A549 (cell line): ENCODE measurements around the gene IFT74. TPM values are rescaled to one million over a fixed set of nuclear protein-coding genes. Genes with fewer than 3 reads are reported as not detected.

Source experiments
- ATAC-seq, 2 experiments: fragments of 200-7000 bp in 1 of 2; fragments of >200 bp in 1 of 2; cut with Nextera tagmentation in 1 of 2; cut with Tn5 transposase in 1 of 2; 3 replicates each; pipeline versions ENCODE4 v1.8.0 to v1.9.1; 2018 to 2020; ENCODE audit warnings: mild to moderate bottlenecking in 1 of 2, moderate library complexity in 1 of 2
- CTCF ChIA-PET: fragments of 300-600 bp; sonication (Branson Sonifier 250); formaldehyde crosslinking; extraction: SDS; loops from one replicate; lab custom pipeline; 2021; ENCODE audit warnings: antibody characterized with exemption, inconsistent platforms; lab: Yijun Ruan, JAX
- POLR2A ChIA-PET: fragments of 350-600 bp; formaldehyde crosslinking; extraction: SDS; loops from one replicate; lab custom pipeline; 2021; ENCODE audit warnings: antibody characterized with exemption, inconsistent platforms; lab: Yijun Ruan, JAX
- DNase-seq, 2 experiments: peaks; one replicate each; pipeline versions ENCODE4 v3.0.0 to v3.0.0-alpha.2; 2011 to 2016; ENCODE audit warnings: low read depth in 1 of 2, low spot score in 1 of 2
- FAIRE-seq: peaks from 2 replicates; lab custom pipeline; 2011; peaks lifted over from hg19 to GRCh38; lab: Jason Lieb, UNC
- H3K27ac ChIP-seq, 2 experiments: fragments of >200 bp; sonication (Bioruptor Twin); formaldehyde crosslinking; 3 replicates each; pipeline ENCODE4 v1.5.1; 2016 to 2017
- H3K4me1 ChIP-seq: fragments of >200 bp; sonication (Bioruptor Twin); formaldehyde crosslinking; 3 replicates; pipeline ENCODE4 v1.6.1; 2016
- H3K4me2 ChIP-seq: fragments of >200 bp; sonication (Bioruptor Twin); formaldehyde crosslinking; 3 replicates; pipeline ENCODE4 v1.6.1; 2016
- H3K4me3 ChIP-seq: fragments of >200 bp; sonication (Bioruptor Twin); formaldehyde crosslinking; 3 replicates; pipeline ENCODE4 v1.5.1; 2016
- H3K9me3 ChIP-seq: fragments of >200 bp; sonication (Bioruptor Twin); formaldehyde crosslinking; 3 replicates; pipeline ENCODE4 v1.6.1; 2016
- BHLHE40 ChIP-seq: IDR thresholded peaks from 2 replicates; pipeline ENCODE4 v1.6.1; 2012; ENCODE audit warnings: low read depth, low read length, inconsistent platforms
- CHD2 ChIP-seq: fragments of 150-350 bp; IDR thresholded peaks from 2 replicates; pipeline ENCODE4 v1.6.1; 2014; ENCODE audit warnings: low read length; ENCODE audit not compliant: partially characterized antibody
- FOSB ChIP-seq: fragments of 250-450 bp; sonication (Bioruptor Pico); IDR thresholded peaks from 2 replicates; pipeline ENCODE4 v1.5.0; 2020; ENCODE audit warnings: mild to moderate bottlenecking, moderate library complexity
- FOSL2 ChIP-seq, 2 experiments: fragments of 450-650 bp in 1 of 2; fragments of >200 bp in 1 of 2; sonication (Bioruptor Twin) in 1 of 2; formaldehyde crosslinking; IDR thresholded peaks; 2 replicates each; pipeline versions ENCODE4 v1.5.0 to v1.6.1; 2016 to 2020; ENCODE audit warnings: mild to moderate bottlenecking in 1 of 2, moderate library complexity in 1 of 2
- FOXS1 ChIP-seq: fragments of 250-450 bp; sonication (Bioruptor Pico); IDR thresholded peaks from 2 replicates; pipeline ENCODE4 v1.5.0; 2020; ENCODE audit warnings: mild to moderate bottlenecking, moderate library complexity
- HDAC2 ChIP-seq: fragments of 200-600 bp; sonication (generic); IDR thresholded peaks from 2 replicates; pipeline ENCODE4 v1.6.1; 2016
- HEYL ChIP-seq: fragments of 250-450 bp; sonication (Bioruptor Pico); IDR thresholded peaks from 2 replicates; pipeline ENCODE4 v1.8.0; 2021; ENCODE audit warnings: mild to moderate bottlenecking, moderate library complexity
- HOXA7 ChIP-seq: fragments of 250-450 bp; sonication (Bioruptor Pico); IDR thresholded peaks from 2 replicates; pipeline ENCODE4 v1.5.0; 2020; ENCODE audit warnings: mild to moderate bottlenecking, moderate library complexity
- HOXB13 ChIP-seq: fragments of 250-450 bp; sonication (Bioruptor Pico); IDR thresholded peaks from 2 replicates; pipeline ENCODE4 v1.5.0; 2020; ENCODE audit warnings: low read depth, mild to moderate bottlenecking, moderate library complexity
- HOXB5 ChIP-seq: fragments of 250-450 bp; sonication (Bioruptor Pico); IDR thresholded peaks from 2 replicates; pipeline ENCODE4 v1.5.0; 2020; ENCODE audit warnings: mild to moderate bottlenecking, moderate library complexity
- JUNB ChIP-seq: fragments of >200 bp; sonication (Bioruptor Twin); formaldehyde crosslinking; IDR thresholded peaks from 2 replicates; pipeline ENCODE4 v1.6.1; 2016
- KDM1A ChIP-seq: fragments of 200-600 bp; sonication (generic); IDR thresholded peaks from 2 replicates; pipeline ENCODE4 v1.6.1; 2016; ENCODE audit warnings: low read depth, mild to moderate bottlenecking
- MAFK ChIP-seq: fragments of 450-650 bp; IDR thresholded peaks from 2 replicates; pipeline ENCODE4 v1.6.1; 2014; ENCODE audit not compliant: partially characterized antibody
- MYC ChIP-seq: IDR thresholded peaks from 2 replicates; pipeline ENCODE4 v1.6.1; 2012; ENCODE audit warnings: mild to moderate bottlenecking, inconsistent platforms, low read length, improper control_type of control experiment, borderline replicate concordance
- NFE2L2 ChIP-seq: fragments of 150-350 bp; conservative IDR thresholded peaks from 2 replicates; pipeline ENCODE4 v1.6.1; 2014; ENCODE audit warnings: low read length
- NPAS2 ChIP-seq: fragments of 250-450 bp; sonication (Bioruptor Pico); IDR thresholded peaks from 2 replicates; pipeline ENCODE4 v1.8.0; 2022; ENCODE audit warnings: mild to moderate bottlenecking, moderate library complexity, borderline replicate concordance
- NR3C1 ChIP-seq: fragments of >200 bp; sonication (Bioruptor Twin); formaldehyde crosslinking; IDR thresholded peaks from 3 replicates; pipeline ENCODE4 v1.6.1; 2017
- PHF8 ChIP-seq: fragments of 200-600 bp; sonication (generic); IDR thresholded peaks from 2 replicates; pipeline ENCODE4 v1.6.1; 2016; ENCODE audit warnings: low read depth, mild to moderate bottlenecking, antibody characterized with exemption, moderate library complexity, borderline replicate concordance
- POLR2AphosphoS2 ChIP-seq: conservative IDR thresholded peaks from 2 replicates; pipeline ENCODE4 v1.6.1; 2012; ENCODE audit warnings: low read length, improper control_type of control experiment, inconsistent platforms
- RAD21 ChIP-seq, 2 experiments: fragments of >200 bp in 1 of 2; sonication (Bioruptor Twin) in 1 of 2; formaldehyde crosslinking in 1 of 2; IDR thresholded peaks in 1 of 2; conservative IDR thresholded peaks in 1 of 2; 2 replicates in 1 of 2; 3 replicates in 1 of 2; pipeline ENCODE4 v1.6.1; 2012 to 2018; ENCODE audit warnings: inconsistent platforms in 1 of 2
- RCOR1 ChIP-seq: fragments of 150-350 bp; IDR thresholded peaks from 2 replicates; pipeline ENCODE4 v1.6.1; 2014; ENCODE audit warnings: antibody characterized with exemption, low read length, low read depth
- SMC3 ChIP-seq: fragments of >200 bp; sonication (Bioruptor Twin); formaldehyde crosslinking; IDR thresholded peaks from 3 replicates; pipeline ENCODE4 v1.6.1; 2018; ENCODE audit warnings: inconsistent platforms
- TFCP2L1 ChIP-seq: fragments of 250-450 bp; sonication (Bioruptor Pico); IDR thresholded peaks from 2 replicates; pipeline ENCODE4 v1.5.0; 2021; ENCODE audit warnings: mild to moderate bottlenecking
- ZFP36 ChIP-seq: fragments of 450-650 bp; IDR thresholded peaks from 2 replicates; pipeline ENCODE4 v1.6.1; 2014; ENCODE audit warnings: borderline replicate concordance; ENCODE audit not compliant: partially characterized antibody
- ZSCAN20 ChIP-seq: fragments of 250-450 bp; sonication (Bioruptor Pico); IDR thresholded peaks from 2 replicates; pipeline ENCODE4 v1.8.0; 2022; ENCODE audit warnings: mild to moderate bottlenecking, moderate library complexity
- WGBS: methylation state at CpG from one replicate; pipeline ENCODE4 v1.1.6; 2017; ENCODE audit errors: missing lambda C conversion rate; 5-methylcytosine and 5-hydroxymethylcytosine counted together
- polyA plus RNA-seq, 4 experiments: library from polyadenylated mRNA; depleted of rRNA in 3 of 4; stranded (reverse); fragments of >200 nt; fragmentation: RNase III in 1 of 4; extraction: RNeasy Plus Mini Kit Qiagen cat#74134 plus additional on column Dnase treatment in 1 of 4; gene quantifications; 2 replicates in 3 of 4; 3 replicates in 1 of 4; pipeline ENCODE4 v1.2.3, GENCODE V29; 2011 to 2017
- TF ChIP-seq, protein P1 (sequence below): IDR thresholded peaks from 2 replicates; pipeline ENCODE4 v1.6.1; 2012; ENCODE audit warnings: low read depth, borderline replicate concordance
- TF ChIP-seq, protein P2 (sequence below): IDR thresholded peaks from 2 replicates; pipeline ENCODE4 v1.6.1; 2012
- TF ChIP-seq, protein P3 (sequence below): fragments of 450-650 bp; IDR thresholded peaks from 2 replicates; pipeline ENCODE4 v1.6.1; 2014; ENCODE audit warnings: antibody characterized with exemption
- TF ChIP-seq, protein P4 (sequence below): fragments of >200 bp; sonication (Bioruptor Twin); formaldehyde crosslinking; IDR thresholded peaks from 3 replicates; pipeline ENCODE4 v1.5.1; 2016

The IFT74 gene
- polyA plus RNA-seq, 2 of the 4 experiments (the other 2 are of a cell fraction) = 16.1 to 26.3 TPM

DNA sequence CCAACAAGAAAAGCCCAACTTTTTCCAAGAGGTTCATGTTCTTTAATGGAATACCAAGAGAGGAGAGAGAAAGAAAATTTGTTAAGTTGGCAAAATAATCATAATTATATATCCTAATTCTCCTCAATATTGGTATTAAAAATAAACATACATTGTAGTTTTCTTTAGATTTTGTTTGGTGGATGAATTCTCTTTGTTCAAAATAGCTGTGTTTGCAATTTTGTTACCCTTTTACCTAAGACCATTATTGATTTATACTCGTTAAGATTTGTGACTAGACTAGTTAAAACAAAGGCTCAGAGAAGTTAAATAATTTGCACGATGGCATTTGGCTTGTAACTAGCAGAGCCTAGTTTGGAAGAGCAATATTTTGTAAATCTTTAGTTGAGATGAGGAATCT lies 39.6 kb downstream of the IFT74 start:
- H3K27ac ChIP-seq = no peak overlapping the region
- ChIA-PET POLR2A (no interaction called here), CTCF (no interaction called here)
- no peak overlapping the region for H3K4me2 ChIP-seq
- DNase-seq (no peak), ATAC-seq (no peak), FAIRE-seq (no peak)
- WGBS = 84% methylated on average over 2 of the region's 2 CpGs
- H3K4me1 ChIP-seq = no peaks in the 10 kb centered on the region
- H3K4me3 ChIP-seq = no peak overlapping the region
- no peaks in the 10 kb centered on the region for H3K9me3 ChIP-seq
- no peak for TF ChIP-seq HDAC2
- TF ChIP-seq FOSL2 (IDR thresholded peaks at IDR 0.05) = no peak
- no peak for TF ChIP-seq FOSL2 (CRISPR knock-in tag; IDR thresholded peaks at IDR 0.05)
- TF ChIP-seq PHF8 = no peak
- TF ChIP-seq MAFK = peak; percentile 83
- TF ChIP-seq, all 56 proteins: peak for 1

GRCh38 chr9:27003426-27004077 lies 47.3 kb downstream of the IFT74 start:
- Histone ChIP-seq H3K4me3 (no peak overlapping the region), H3K4me2 (no peak overlapping the region), H3K9me3 (no peaks in the 10 kb centered on the region), H3K4me1 (no peaks in the 10 kb centered on the region), H3K27ac (no peak overlapping the region)
- FAIRE-seq (no peak), ATAC-seq (no peak), DNase-seq (no peak)
- ChIA-PET CTCF (interaction anchor here (1.6 kb wide), 1 partner anchor 13 kb away, joined by 5 read pairs; no protein-coding TSS in a partner anchor), POLR2A (no interaction called here)
- 93% methylated on average over 3 of the region's 3 CpGs for WGBS
- TF ChIP-seq NR3C1 (no peak), NFE2L2 (no peak), BHLHE40 (no peak), FOSB (CRISPR knock-in tag) (no peak), KDM1A (no peak), ZSCAN20 (CRISPR knock-in tag) (no peak), JUNB (no peak), HOXB5 (CRISPR knock-in tag) (no peak), RAD21 (conservative IDR thresholded peaks at IDR 0.05 in 1 of 2, IDR thresholded peaks at IDR 0.05 in 1 of 2) (no peak), FOSL2 (IDR thresholded peaks at IDR 0.05) (no peak), FOSL2 (CRISPR knock-in tag; IDR thresholded peaks at IDR 0.05) (no peak), RCOR1 (no peak), HEYL (no peak), HOXA7 (CRISPR knock-in tag) (no peak)
- TF ChIP-seq, protein P1, sequence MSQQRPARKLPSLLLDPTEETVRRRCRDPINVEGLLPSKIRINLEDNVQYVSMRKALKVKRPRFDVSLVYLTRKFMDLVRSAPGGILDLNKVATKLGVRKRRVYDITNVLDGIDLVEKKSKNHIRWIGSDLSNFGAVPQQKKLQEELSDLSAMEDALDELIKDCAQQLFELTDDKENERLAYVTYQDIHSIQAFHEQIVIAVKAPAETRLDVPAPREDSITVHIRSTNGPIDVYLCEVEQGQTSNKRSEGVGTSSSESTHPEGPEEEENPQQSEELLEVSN = no peak
- TF ChIP-seq, protein P2, sequence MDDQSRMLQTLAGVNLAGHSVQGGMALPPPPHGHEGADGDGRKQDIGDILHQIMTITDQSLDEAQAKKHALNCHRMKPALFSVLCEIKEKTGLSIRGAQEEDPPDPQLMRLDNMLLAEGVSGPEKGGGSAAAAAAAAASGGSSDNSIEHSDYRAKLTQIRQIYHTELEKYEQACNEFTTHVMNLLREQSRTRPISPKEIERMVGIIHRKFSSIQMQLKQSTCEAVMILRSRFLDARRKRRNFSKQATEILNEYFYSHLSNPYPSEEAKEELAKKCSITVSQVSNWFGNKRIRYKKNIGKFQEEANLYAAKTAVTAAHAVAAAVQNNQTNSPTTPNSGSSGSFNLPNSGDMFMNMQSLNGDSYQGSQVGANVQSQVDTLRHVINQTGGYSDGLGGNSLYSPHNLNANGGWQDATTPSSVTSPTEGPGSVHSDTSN = no peak

GRCh38 chr9:27005491-27005890 lies 49.3 kb downstream of the IFT74 start, which contains the start of gene LRRC19:
Gene LRRC19, minus strand, starts transcription at chr9:27005672. Its CDS starts 5,978 bp downstream, at chr9:26999694.
- Histone ChIP-seq H3K27ac (no peak within 1 kb of the TSS), H3K4me2 (no peak within 1 kb of the TSS), H3K9me3 (no peaks in the 10 kb centered on the region), H3K4me3 (no peak within 1 kb of the TSS), H3K4me1 (no peaks in the 10 kb centered on the region)
- FAIRE-seq (peak; percentile 36), DNase-seq (no peak), ATAC-seq (no peak)
- WGBS = 67% methylated on average over 3 of the region's 3 CpGs
- CTCF ChIA-PET = no interaction called here
- POLR2A ChIA-PET = no interaction called here
- TF ChIP-seq ZFP36 (no peak), POLR2AphosphoS2 (no peak), SMC3 (no peak), TFCP2L1 (no peak), FOSB (CRISPR knock-in tag) (no peak), CHD2 (no peak), MYC (no peak), FOXS1 (CRISPR knock-in tag) (no peak), NPAS2 (CRISPR knock-in tag) (no peak), HOXB13 (CRISPR knock-in tag) (no peak)
- TF ChIP-seq, protein P3, sequence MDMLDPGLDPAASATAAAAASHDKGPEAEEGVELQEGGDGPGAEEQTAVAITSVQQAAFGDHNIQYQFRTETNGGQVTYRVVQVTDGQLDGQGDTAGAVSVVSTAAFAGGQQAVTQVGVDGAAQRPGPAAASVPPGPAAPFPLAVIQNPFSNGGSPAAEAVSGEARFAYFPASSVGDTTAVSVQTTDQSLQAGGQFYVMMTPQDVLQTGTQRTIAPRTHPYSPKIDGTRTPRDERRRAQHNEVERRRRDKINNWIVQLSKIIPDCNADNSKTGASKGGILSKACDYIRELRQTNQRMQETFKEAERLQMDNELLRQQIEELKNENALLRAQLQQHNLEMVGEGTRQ = no peak
- TF ChIP-seq, protein P1 = no peak
- TF ChIP-seq, protein P4, sequence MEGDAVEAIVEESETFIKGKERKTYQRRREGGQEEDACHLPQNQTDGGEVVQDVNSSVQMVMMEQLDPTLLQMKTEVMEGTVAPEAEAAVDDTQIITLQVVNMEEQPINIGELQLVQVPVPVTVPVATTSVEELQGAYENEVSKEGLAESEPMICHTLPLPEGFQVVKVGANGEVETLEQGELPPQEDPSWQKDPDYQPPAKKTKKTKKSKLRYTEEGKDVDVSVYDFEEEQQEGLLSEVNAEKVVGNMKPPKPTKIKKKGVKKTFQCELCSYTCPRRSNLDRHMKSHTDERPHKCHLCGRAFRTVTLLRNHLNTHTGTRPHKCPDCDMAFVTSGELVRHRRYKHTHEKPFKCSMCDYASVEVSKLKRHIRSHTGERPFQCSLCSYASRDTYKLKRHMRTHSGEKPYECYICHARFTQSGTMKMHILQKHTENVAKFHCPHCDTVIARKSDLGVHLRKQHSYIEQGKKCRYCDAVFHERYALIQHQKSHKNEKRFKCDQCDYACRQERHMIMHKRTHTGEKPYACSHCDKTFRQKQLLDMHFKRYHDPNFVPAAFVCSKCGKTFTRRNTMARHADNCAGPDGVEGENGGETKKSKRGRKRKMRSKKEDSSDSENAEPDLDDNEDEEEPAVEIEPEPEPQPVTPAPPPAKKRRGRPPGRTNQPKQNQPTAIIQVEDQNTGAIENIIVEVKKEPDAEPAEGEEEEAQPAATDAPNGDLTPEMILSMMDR = no peak
- TF ChIP-seq, protein P2 = no peak
